Calu3 (cell line): ENCODE data around the gene CDC42BPB. TPM values are rescaled to one million over a fixed set of nuclear protein-coding genes. Genes with fewer than 3 reads are reported as not detected.

Source experiments
- BruUV-seq: library from RNA; stranded (reverse); fragments of 400-500 nt; replicated peaks from 2 replicates; lab custom pipeline; 2021; lab: Mats Ljungman, UMichigan
- CTCF ChIA-PET: fragments of 300-600 bp; sonication (Branson Sonifier 250); formaldehyde crosslinking; loops from one replicate; lab custom pipeline; 2022; ENCODE audit warnings: antibody characterized with exemption; lab: Charles Lee
- DNase-seq: peaks from one replicate; pipeline ENCODE4 v3.0.0; 2022
- H3K27ac Mint-ChIP-seq: one replicate; pipeline ENCODE4 v1.8.0; 2022; ENCODE audit warnings: mixed read lengths; ENCODE audit not compliant: unreplicated experiment
- H3K27me3 Mint-ChIP-seq: one replicate; pipeline ENCODE4 v1.8.0; 2022; ENCODE audit warnings: mixed read lengths; ENCODE audit not compliant: unreplicated experiment
- H3K36me3 Mint-ChIP-seq: one replicate; pipeline ENCODE4 v1.8.0; 2022; ENCODE audit warnings: mild to moderate bottlenecking, moderate library complexity, mixed read lengths; ENCODE audit not compliant: insufficient read depth, unreplicated experiment
- H3K4me1 Mint-ChIP-seq: one replicate; pipeline ENCODE4 v1.8.0; 2022; ENCODE audit warnings: mild to moderate bottlenecking, low read depth, mixed read lengths; ENCODE audit not compliant: unreplicated experiment
- H3K4me3 Mint-ChIP-seq: one replicate; pipeline ENCODE4 v1.8.0; 2022; ENCODE audit warnings: mild to moderate bottlenecking, low read depth, moderate library complexity, mixed read lengths; ENCODE audit not compliant: unreplicated experiment
- H3K9me3 Mint-ChIP-seq: one replicate; pipeline ENCODE4 v1.8.0; 2022; ENCODE audit warnings: low read depth, mixed read lengths; ENCODE audit not compliant: unreplicated experiment
- CTCF ChIP-seq: fragments of 200-600 bp; IDR thresholded peaks from one replicate; pipeline ENCODE4 v1.8.0; 2022; ENCODE audit warnings: antibody characterized with exemption; ENCODE audit not compliant: unreplicated experiment
- intact Hi-C: fragments of 100-400 bp; cut with micrococcal nuclease; formaldehyde crosslinking; loops from one replicate; pipeline ENCODE4 v1.10.0; 2022; ENCODE audit not compliant: unreplicated experiment
- total RNA-seq: library from RNA; stranded (reverse); gene quantifications from 2 replicates; pipeline ENCODE4 v1.2.3, GENCODE V29; 2022

Gene CDC42BPB
- total RNA-seq, 1 experiment from 2014 or later: 98.7 TPM

GRCh38 chr14:102909911-102910310 lies 147.4 kb downstream of the CDC42BPB start:
- TF ChIP-seq CTCF: no peak
- intact Hi-C loops: no loop called here
- Mint-ChIP-seq H3K4me3 (no peak overlapping the region), H3K27me3 (no peaks in the 10 kb centered on the region), H3K36me3 (peaks cover 16% of the 10 kb centered on the region), H3K27ac (no peak overlapping the region), H3K4me1 (no peaks in the 10 kb centered on the region), H3K9me3 (no peaks in the 10 kb centered on the region)
- no TSS peak for BruUV-seq
- no peak for DNase-seq
- CTCF ChIA-PET: no interaction called here

DNA sequence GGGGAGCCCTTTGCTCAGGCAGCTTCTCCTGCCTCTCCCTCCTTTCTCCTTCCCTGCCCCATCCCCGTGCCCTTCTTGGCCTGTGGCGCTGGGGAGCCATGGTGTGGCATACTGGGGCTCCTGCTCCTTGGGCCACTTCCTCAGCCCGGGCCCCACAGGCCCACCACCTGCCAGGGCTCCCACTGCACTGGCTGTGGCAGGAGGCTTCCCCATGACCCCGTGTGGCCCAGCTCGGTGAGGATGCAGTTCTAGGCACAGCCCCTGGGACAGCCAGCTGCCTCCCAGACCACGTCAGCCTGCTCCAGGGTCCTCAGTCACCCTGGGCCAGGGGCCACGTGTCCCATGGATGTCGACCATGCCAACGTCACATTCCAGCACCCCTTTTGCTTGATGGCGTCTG lies 147.9 kb downstream of the CDC42BPB start:
- Mint-ChIP-seq H3K9me3 (no peaks in the 10 kb centered on the region), H3K4me3 (no peak overlapping the region), H3K4me1 (no peaks in the 10 kb centered on the region), H3K27me3 (no peaks in the 10 kb centered on the region), H3K27ac (no peak overlapping the region), H3K36me3 (peaks cover 17% of the 10 kb centered on the region)
- BruUV-seq: no TSS peak
- CTCF ChIA-PET: no interaction called here
- DNase-seq: no peak
- intact Hi-C loops: no loop called here
- no peak for TF ChIP-seq CTCF

DNA sequence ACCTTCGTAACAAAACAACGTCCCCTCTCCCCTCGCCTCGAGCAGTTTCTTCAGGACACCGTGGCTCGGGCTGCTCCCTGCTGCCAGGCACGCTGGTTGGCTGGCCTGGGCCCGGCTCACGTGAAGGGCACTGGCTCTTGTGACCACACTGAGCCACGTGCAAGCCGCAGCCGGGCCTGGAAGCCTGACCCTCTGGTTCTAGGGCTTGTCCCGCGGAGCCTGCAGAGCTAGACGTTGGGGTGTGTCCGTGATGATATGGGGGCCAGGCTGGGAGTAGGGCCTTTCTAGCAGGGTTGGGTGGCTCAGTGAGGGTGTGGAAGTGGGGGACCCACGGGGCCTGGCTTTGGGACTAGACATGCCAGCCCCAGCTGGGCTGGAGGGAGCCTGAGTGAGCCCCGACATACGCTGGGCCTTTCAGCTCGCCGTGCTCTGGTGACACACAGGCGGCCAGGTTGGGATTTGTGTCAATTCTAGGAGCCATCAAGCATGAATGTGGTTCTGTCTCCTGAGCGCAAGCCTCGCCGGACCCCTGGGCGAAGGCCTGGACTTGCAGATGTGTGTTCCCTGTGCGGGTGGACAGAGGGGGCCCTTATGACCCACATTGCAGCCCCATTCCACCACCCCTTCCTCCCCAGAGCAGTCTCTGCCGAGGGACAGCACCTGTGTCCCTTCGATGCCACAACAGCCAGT lies 148.4 kb downstream of the CDC42BPB start:
- CTCF ChIA-PET: no interaction called here
- Mint-ChIP-seq H3K36me3 (peaks cover 20% of the 10 kb centered on the region), H3K27ac (no peak overlapping the region), H3K4me3 (no peak overlapping the region), H3K9me3 (no peaks in the 10 kb centered on the region), H3K27me3 (no peaks in the 10 kb centered on the region), H3K4me1 (no peaks in the 10 kb centered on the region)
- no peak for TF ChIP-seq CTCF
- intact Hi-C loops: no loop called here
- BruUV-seq: no TSS peak
- DNase-seq: no peak

DNA sequence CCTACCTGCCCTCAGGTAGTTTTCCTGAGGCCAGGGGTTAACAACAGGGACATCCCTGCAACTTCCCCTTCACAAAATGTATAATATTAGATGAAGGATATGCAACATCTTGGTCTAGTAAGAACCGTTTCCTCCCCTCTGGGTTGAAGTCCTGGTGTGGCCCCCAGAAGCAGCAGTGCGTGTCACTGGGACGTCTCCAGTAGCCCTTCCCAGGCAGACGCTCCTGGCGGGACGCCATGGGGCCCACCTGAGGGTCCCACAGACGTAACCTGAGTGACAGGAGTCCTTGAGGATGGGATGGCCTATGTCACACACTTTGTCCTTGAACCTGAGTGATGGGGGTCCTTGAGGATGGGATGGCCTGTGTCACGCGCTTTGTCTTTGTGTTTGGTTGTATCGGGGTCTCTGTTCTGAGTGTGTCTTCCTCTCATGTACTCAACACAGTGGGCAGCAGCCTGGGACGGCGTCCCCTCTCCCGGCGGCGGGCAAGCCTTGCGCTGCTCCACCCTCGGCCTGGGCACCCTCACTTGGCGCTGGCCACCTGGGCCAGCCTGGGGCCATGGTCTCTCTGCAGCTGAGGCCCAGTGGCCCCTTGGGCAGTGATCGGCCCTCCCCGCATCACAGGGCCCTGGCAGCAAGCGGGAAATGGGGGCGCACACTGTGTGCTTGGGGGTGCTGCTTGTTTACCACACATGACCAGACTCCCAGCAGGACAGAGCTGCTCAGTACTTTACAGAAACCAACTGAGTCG lies 149.2 kb downstream of the CDC42BPB start:
- H3K4me1 Mint-ChIP-seq: no peaks in the 10 kb centered on the region
- no peak for DNase-seq
- no peaks in the 10 kb centered on the region for H3K9me3 Mint-ChIP-seq
- BruUV-seq: no TSS peak
- H3K27ac Mint-ChIP-seq: no peak overlapping the region
- intact Hi-C loops: no loop called here
- H3K27me3 Mint-ChIP-seq: no peaks in the 10 kb centered on the region
- H3K36me3 Mint-ChIP-seq: peaks cover 20% of the 10 kb centered on the region
- no peak for TF ChIP-seq CTCF
- CTCF ChIA-PET: no interaction called here
- no peak overlapping the region for H3K4me3 Mint-ChIP-seq
